ENCODE results near the gene GAS2L1.

GRCh38 chr22:29308791-29309262 lies 2.4 kb downstream of the GAS2L1 start:
- TF ChIP-seq POLR2A (IDR thresholded peaks at IDR 0.05) (no peak), POLR2AphosphoS5 (IDR thresholded peaks at IDR 0.05) (no peak)
- TF ChIP-seq, protein P1, sequence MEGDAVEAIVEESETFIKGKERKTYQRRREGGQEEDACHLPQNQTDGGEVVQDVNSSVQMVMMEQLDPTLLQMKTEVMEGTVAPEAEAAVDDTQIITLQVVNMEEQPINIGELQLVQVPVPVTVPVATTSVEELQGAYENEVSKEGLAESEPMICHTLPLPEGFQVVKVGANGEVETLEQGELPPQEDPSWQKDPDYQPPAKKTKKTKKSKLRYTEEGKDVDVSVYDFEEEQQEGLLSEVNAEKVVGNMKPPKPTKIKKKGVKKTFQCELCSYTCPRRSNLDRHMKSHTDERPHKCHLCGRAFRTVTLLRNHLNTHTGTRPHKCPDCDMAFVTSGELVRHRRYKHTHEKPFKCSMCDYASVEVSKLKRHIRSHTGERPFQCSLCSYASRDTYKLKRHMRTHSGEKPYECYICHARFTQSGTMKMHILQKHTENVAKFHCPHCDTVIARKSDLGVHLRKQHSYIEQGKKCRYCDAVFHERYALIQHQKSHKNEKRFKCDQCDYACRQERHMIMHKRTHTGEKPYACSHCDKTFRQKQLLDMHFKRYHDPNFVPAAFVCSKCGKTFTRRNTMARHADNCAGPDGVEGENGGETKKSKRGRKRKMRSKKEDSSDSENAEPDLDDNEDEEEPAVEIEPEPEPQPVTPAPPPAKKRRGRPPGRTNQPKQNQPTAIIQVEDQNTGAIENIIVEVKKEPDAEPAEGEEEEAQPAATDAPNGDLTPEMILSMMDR (IDR thresholded peaks at IDR 0.05) = no peak
